ENCODE measurements around the gene C11orf68. TPM values are rescaled to one million over a fixed set of nuclear protein-coding genes. Genes with fewer than 3 reads are reported as not detected.
A peak's percentile ranks its signal among the peaks of the same experiment; 100 is the strongest.

The C11orf68 gene
- total RNA-seq, 1 donor from 2014 or later: 83.5 TPM

- H3K27me3 Mint-ChIP-seq (ENCODE audit: unreplicated experiment): no peaks in the 10 kb centered on the region
- H3K4me1 Mint-ChIP-seq (ENCODE audit: unreplicated experiment): peaks cover 42% of the 10 kb centered on the region
- TF ChIP-seq CTCF (IDR thresholded peaks at IDR 0.05): no peak
- peak within 1 kb of the TSS; percentile 88 for H3K4me3 Mint-ChIP-seq (ENCODE audit: unreplicated experiment)
- H3K9me3 Mint-ChIP-seq (ENCODE audit: unreplicated experiment): no peaks in the 10 kb centered on the region
- H3K27ac Mint-ChIP-seq (ENCODE audit: unreplicated experiment): peak within 1 kb of the TSS; percentile 98
- peaks cover 23% of the 10 kb centered on the region for H3K36me3 Mint-ChIP-seq (ENCODE audit: unreplicated experiment)
- peak; percentile 99 for DNase-seq (ENCODE audit: extremely low spot score, unreplicated experiment)
These were observed 295 bp upstream of the C11orf68 start, which contains the start of gene DRAP1 for GRCh38 chr11:65919141-65919572. Gene DRAP1 (plus strand): TSS chr11:65919426. CDS start chr11:65919502, 76 bp downstream.

- Mint-ChIP-seq H3K36me3 (ENCODE audit: unreplicated experiment) (peaks cover 14% of the 10 kb centered on the region), H3K9me3 (ENCODE audit: unreplicated experiment) (no peaks in the 10 kb centered on the region), H3K27me3 (ENCODE audit: unreplicated experiment) (no peaks in the 10 kb centered on the region), H3K27ac (ENCODE audit: unreplicated experiment) (peak overlapping the region; percentile 98), H3K4me1 (ENCODE audit: unreplicated experiment) (peaks cover 49% of the 10 kb centered on the region), H3K4me3 (ENCODE audit: unreplicated experiment) (peak overlapping the region; percentile 82)
- DNase-seq (ENCODE audit: extremely low spot score, unreplicated experiment): no peak
- TF ChIP-seq CTCF (IDR thresholded peaks at IDR 0.05): no peak
These were observed 1.2 kb downstream of the C11orf68 start for GRCh38 chr11:65917434-65918210.

GRCh38 chr11:65917077-65917433 is 1.8 kb downstream of the C11orf68 start:
- Mint-ChIP-seq H3K27me3 (ENCODE audit: unreplicated experiment) (no peaks in the 10 kb centered on the region), H3K4me1 (ENCODE audit: unreplicated experiment) (peaks cover 54% of the 10 kb centered on the region), H3K36me3 (ENCODE audit: unreplicated experiment) (peaks cover 9% of the 10 kb centered on the region), H3K4me3 (ENCODE audit: unreplicated experiment) (peak overlapping the region; percentile 82), H3K27ac (ENCODE audit: unreplicated experiment) (peak overlapping the region; percentile 98), H3K9me3 (ENCODE audit: unreplicated experiment) (no peaks in the 10 kb centered on the region)
- DNase-seq (ENCODE audit: extremely low spot score, unreplicated experiment): no peak
- no peak for TF ChIP-seq CTCF (IDR thresholded peaks at IDR 0.05)

GRCh38 chr11:65916391-65916790 is 2.5 kb downstream of the C11orf68 start:
- peaks cover 6% of the 10 kb centered on the region for H3K36me3 Mint-ChIP-seq (ENCODE audit: unreplicated experiment)
- H3K9me3 Mint-ChIP-seq (ENCODE audit: unreplicated experiment): no peaks in the 10 kb centered on the region
- no peak for TF ChIP-seq CTCF (IDR thresholded peaks at IDR 0.05)
- no peak for DNase-seq (ENCODE audit: extremely low spot score, unreplicated experiment)
- H3K27ac Mint-ChIP-seq (ENCODE audit: unreplicated experiment): peak overlapping the region; percentile 98
- H3K4me1 Mint-ChIP-seq (ENCODE audit: unreplicated experiment): peaks cover 61% of the 10 kb centered on the region
- no peaks in the 10 kb centered on the region for H3K27me3 Mint-ChIP-seq (ENCODE audit: unreplicated experiment)
- H3K4me3 Mint-ChIP-seq (ENCODE audit: unreplicated experiment): peak overlapping the region; percentile 82

- H3K36me3 Mint-ChIP-seq (ENCODE audit: unreplicated experiment): peaks cover 6% of the 10 kb centered on the region
- H3K27me3 Mint-ChIP-seq (ENCODE audit: unreplicated experiment): no peaks in the 10 kb centered on the region
- peak overlapping the region; percentile 82 for H3K4me3 Mint-ChIP-seq (ENCODE audit: unreplicated experiment)
- peak; percentile 96 for DNase-seq (ENCODE audit: extremely low spot score, unreplicated experiment)
- peaks cover 66% of the 10 kb centered on the region for H3K4me1 Mint-ChIP-seq (ENCODE audit: unreplicated experiment)
- H3K9me3 Mint-ChIP-seq (ENCODE audit: unreplicated experiment): no peaks in the 10 kb centered on the region
- no peak for TF ChIP-seq CTCF (IDR thresholded peaks at IDR 0.05)
- peak overlapping the region; percentile 98 for H3K27ac Mint-ChIP-seq (ENCODE audit: unreplicated experiment)
These were observed 3.0 kb downstream of the C11orf68 start for GRCh38 chr11:65915821-65916251.

Measured in osteocyte (in vitro differentiated cells).